HG02798 (cell line): ENCODE results near the gene NOS1.
"Not testable (repeated sequence)": the region's sequence is repeated elsewhere in the genome, so short reads cannot be mapped to it uniquely, and the experiment has no call there.

Experiments
- ATAC-seq: cut with Tn5 transposase; IDR thresholded peaks from one replicate; pipeline ENCODE4 v1.9.1; 2021; ENCODE audit warnings: mild to moderate bottlenecking; ENCODE audit not compliant: unreplicated experiment, poor library complexity

NOS1 gene

DNA sequence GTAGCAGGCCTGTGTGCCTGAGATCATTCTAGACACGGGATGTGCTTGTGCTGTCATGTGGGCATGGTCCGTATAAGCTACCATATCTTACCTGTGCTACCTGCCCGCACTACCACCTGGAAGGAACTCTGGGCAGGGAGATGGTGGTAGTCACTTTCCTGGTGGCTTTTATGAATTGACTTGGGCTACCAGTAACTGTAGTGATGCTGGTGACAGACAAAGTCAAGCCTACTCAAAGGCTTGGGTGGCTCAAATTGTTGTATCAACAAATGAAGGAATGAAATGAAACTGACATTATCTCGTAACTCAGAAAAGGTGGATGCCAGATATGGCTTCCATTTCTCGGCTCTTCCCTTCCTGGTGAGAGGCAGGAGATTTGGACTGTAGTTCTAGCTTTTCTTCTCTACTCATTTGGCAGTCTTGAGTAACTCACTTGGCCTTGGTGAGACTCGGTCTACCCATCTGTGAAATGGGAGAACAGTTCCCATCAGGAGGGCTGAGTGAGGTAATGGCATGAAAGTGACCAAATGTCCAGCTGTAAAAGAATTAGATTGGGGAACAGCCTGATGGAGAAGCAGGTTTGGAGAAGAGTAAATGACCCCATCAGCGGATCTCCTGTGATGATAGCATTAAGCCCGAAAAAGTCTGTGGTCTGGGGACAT, 81.3 kb downstream of the NOS1 start:
- no peak for ATAC-seq

- no peak for ATAC-seq
These were observed 81.8 kb downstream of the NOS1 start for GRCh38 chr12:117279606-117280005.

- ATAC-seq: no peak
These were observed 83.6 kb downstream of the NOS1 start for GRCh38 chr12:117277875-117278274.

DNA sequence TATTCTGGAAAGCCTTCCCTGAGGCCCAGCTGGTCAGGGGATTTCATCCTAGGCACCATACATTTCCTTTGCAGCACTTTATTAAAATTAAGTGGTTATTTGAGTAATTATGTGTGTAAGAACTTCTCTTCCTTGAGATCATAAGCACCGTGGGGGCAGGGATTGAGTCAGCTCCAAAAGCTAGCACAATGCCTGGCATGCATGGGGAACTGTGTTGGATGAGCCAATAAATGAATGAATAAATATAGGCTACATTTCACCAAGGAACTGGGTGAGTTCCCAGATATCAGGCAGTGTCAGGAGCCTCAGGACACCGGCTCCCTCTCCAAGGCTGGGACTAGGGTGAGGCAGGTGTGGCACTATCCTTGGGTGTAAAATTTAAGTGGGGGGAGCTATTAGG, 88.3 kb downstream of the NOS1 start:
- no peak for ATAC-seq

GRCh38 chr12:117272690-117273089, 88.7 kb downstream of the NOS1 start:
- ATAC-seq: no peak

DNA sequence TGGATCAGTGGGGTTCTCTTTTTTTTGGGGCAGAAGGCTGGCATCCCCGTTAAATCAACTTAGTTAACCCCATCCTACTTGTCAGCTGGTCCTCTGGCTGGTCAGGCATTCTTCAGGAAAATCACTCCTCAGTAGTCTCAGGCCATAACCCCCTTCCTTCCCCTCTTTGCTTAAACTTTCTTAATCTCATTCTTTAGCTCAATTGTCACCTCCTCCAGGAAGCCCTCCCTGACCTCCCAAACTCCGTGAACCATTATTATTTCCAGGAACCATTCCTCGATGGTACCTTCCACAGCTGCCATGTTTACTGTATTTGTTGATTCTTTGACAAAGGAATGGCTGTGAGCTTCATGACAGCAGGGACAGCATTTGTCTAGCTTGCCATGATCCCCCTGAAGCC, 98.7 kb downstream of the NOS1 start:
- ATAC-seq: no peak

DNA sequence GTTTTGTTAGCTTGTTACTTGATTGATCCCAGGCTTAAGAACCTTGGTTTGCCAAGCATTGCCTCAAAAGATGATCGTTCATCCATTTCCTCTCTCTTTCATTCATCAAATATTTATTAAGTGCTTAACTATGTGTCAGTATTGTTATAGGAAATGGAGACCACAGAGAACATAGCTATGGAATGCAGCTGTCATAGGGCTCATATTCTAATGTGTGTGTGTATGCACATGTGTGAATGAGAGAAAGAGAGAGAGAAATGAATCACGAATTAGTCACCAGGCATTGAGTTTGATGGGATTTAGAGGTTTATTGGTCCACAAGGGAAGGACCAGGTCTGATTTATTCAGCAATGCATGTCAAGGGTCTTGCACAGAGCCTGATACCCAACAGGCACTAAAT, 100.2 kb downstream of the NOS1 start:
- ATAC-seq: no peak

DNA sequence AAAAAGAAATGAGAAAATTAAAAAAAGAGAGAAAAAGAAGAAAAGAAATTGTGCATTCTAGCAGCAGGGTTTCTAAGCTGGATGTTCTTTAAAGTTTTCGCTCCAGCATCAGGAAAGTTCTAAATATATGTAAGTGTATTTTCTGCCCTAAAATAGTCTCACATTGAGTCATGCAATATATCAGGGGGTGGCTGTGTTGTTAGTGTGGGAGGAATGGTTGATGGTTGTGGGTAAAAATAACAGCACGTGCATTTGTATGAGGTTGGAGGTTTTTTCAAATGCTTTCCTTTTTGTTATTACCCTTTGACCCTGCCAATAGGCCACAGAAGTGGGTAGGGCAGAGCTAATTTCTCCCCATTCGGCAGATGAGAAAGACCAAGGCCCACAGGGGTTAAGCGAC, 106.0 kb downstream of the NOS1 start:
- no peak for ATAC-seq

DNA sequence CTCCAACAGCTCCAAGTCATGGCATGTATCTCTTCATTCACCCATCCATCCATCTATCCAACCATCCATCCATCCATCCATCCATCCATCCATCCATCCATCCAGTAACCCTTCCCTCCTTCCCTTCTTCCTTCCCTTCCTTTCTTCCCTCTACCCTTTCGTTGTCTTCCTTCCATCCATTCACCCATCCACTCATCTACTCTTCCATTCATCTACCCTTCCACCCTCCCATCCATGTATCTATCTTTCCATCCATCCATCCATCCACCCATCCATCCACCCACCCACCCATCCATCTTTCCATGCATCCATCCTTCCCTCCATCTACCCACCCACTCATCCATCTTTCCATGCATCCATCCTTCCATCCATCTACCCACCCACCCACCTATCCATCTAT, 117.9 kb downstream of the NOS1 start:
- no peak for ATAC-seq

DNA sequence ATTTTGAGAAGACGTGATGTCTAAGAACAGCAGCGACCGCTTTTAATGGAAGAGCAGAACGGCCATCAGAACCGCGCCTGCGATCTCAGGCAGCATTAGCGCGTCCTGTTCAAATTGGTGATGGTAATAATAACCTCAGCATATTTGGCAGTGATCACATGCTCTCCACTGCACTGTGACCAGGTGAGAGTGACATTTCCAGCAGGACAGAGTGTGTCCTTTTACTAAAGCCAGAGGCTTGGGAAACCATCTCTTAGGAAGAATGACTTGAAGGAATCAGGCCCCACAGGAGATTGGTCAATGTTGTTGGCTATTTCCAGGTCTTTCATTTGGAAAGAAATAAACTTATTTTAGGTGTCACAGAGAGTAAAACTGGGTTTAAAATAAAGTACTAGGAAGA, 119.7 kb downstream of the NOS1 start:
- ATAC-seq: no peak

GRCh38 chr12:117240081-117240755, 121.2 kb downstream of the NOS1 start:
- ATAC-seq: no peak

- no peak for ATAC-seq
These were observed 124.9 kb downstream of the NOS1 start for GRCh38 chr12:117236456-117237001.

DNA sequence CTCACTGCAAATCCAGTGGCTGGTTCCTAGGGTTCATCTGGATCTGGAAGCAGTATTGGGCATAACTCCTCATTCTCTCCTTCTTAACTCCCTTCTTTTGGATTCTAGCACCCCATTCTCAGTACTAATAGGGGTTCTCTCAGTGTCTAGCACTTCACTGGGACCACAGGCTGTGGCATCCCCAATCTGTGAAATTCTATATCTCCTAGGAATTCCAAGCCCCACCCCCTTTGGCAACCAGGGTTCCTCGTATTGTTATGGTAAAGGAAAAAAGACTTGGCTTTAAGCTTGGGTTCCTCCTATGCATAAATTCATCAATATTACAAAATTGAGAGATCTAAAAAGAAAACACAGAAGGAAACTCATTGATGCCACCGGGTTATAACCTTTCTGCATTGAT, 126.2 kb downstream of the NOS1 start:
- ATAC-seq: no peak

DNA sequence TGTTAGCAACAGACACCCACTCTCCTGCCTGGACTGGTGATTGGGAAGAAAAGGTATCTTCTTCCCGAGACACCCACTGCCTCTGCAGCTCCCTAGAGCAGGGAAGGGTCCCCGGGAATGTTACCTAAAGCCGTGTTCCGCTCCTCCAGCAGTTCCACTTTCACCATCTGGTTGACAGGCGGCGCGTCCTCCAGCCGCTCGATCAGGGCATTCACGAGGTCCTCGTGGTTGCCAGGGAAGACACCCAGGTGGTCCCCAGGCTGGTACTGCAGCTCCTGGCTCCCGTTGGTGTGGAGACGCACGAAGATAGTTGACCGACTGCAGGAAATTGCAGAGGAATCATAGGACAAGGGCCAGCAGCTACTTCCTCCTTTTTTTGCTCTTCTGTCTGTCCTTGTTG, 127.0 kb downstream of the NOS1 start:
- ATAC-seq: no peak

- no peak for ATAC-seq
These were observed 129.7 kb downstream of the NOS1 start for GRCh38 chr12:117231750-117232149.

GRCh38 chr12:117228239-117228638, 133.2 kb downstream of the NOS1 start:
- no peak for ATAC-seq

DNA sequence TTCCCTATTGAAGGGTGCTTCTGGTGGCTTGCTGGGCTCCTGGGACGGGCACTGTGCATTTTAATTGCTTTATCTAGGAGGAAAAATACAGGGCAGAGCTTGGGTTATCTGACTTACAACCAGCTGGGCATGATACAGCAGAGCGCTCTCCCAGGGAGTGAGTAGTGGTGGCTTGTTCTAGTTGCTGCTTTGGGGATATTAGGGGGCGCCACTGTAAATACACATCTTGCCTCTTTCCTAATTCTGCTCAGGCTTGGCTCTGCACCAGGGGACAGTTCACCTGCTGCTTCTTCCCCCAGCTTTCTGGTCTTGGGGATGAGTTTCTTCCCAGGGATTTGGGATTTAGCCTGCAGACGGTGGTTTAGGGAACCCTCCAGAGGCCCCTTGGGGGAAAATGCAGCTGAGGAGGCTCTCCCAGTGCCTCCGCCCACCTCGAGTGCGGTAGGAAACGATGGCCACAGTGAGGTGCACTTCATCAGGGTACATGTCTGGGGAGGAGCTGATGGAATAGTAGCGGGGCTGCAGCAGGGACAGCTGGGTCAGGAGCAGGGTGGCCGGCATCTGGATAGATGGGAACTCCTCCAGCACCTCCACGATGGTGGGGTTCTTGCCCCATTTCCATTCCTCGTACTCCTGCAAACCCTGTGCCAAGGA, 134.3 kb downstream of the NOS1 start:
- ATAC-seq: no peak

DNA sequence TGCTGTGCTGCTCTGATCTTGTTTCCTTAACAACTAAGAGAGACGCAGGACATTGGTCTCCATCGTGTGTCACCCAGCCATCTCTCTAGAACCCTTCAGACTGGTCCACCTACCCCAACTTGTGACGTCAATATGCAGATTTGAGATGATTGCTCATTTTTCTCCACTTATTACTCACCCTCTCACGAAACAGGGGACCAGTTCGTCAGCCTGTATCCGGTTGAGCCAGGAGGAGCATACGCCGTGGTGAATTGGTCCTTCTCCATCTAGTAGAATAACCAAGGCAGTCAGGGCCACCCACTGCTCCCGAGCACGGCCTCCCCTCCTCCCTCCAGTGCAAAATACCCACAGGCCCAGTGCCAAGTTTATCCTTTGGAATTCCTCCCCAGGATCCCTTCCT, 134.9 kb downstream of the NOS1 start:
- no peak for ATAC-seq

- ATAC-seq: no peak
These were observed 136.2 kb downstream of the NOS1 start for GRCh38 chr12:117225179-117225578.

DNA sequence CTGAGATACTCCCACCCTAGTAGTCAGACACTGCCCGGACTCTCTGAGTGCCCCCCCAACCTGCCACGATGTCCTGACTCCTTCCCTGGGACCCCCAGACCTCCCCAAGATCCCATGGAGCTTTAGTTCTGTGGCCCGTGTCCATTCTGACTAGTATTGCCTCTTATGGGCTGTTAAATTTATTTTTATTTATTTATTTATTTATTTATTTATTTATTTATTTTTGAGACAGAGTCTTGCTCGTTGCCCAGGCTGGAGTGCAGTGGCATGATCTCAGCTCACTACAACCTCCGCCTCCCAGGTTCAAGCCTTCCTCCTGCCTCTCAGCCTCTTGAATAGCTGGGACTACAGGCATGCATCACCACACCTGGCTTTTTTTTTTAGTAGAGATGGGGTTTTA, 140.5 kb downstream of the NOS1 start:
- not testable (repeated sequence) for ATAC-seq

DNA sequence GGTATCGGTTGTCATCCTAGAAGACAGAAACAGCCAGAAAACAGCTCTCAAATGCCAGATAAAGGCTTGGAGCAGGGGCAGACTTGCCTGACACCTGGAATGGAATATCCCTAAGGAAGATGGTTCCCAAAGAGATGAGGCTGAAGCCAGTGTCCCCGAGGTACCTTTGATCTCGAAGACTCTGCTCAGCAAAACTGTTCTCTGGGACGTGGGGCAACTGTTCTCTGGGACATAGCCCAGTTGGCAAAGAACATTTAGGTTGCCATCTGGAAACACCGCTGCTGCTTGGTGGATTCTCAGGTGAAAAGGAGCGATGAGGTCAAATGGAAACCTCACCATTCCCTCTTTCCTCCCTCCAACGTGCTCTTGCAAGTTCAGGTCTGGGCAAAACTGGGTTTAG, 143.3 kb downstream of the NOS1 start:
- no peak for ATAC-seq
